Stimulated activated naive B cell treated with anti-CD40 and anti-IgM and Interleukin-4, amounts not matched to agents 10 μg/mL and 1 μg/mL and 100 μg/mL, for 72 hours (primary cell): ENCODE measurements around the gene AKAP4.

ENCODE experiments used
- ATAC-seq, 2 donors: fragments of 150-1000 bp; cut with Tn5 transposase; replicated peaks; 2 replicates each; pipeline ENCODE4 v1.10.0; 2021; ENCODE audit warnings: moderate library complexity in 1 of 2
- DNase-seq: peaks from one replicate; pipeline ENCODE4 v3.0.0; 2021
- H3K27ac Mint-ChIP-seq: one replicate; pipeline ENCODE4 v1.8.0; 2022; ENCODE audit warnings: mild to moderate bottlenecking, mixed read lengths
- H3K27me3 Mint-ChIP-seq, 2 donors: one replicate each; pipeline ENCODE4 v1.8.0; 2022; ENCODE audit warnings: mixed read lengths in 2 of 2
- H3K36me3 Mint-ChIP-seq, 2 donors: one replicate each; pipeline ENCODE4 v1.8.0; 2022; ENCODE audit warnings: mixed read lengths in 2 of 2, mild to moderate bottlenecking in 1 of 2
- H3K4me1 Mint-ChIP-seq, 2 donors: one replicate each; pipeline ENCODE4 v1.8.0; 2022; ENCODE audit warnings: mixed read lengths in 2 of 2, mild to moderate bottlenecking in 1 of 2
- H3K4me3 Mint-ChIP-seq, 2 donors: one replicate each; pipeline ENCODE4 v1.8.0; 2022; ENCODE audit warnings: mild to moderate bottlenecking in 2 of 2, mixed read lengths in 2 of 2, moderate library complexity in 1 of 2
- H3K9me3 Mint-ChIP-seq, 2 donors: one replicate each; pipeline ENCODE4 v1.8.0; 2022; ENCODE audit warnings: mixed read lengths in 2 of 2, mild to moderate bottlenecking in 1 of 2

The AKAP4 gene

GRCh38 chrX:50200907-50201306, at the start of gene AKAP4:
Gene AKAP4 (minus strand): TSS chrX:50201007. CDS start chrX:50200889, 118 bp downstream.
- no peaks in the 10 kb centered on the region for H3K36me3 Mint-ChIP-seq
- ATAC-seq (no peak), DNase-seq (no peak)
- H3K9me3 Mint-ChIP-seq = no peaks in the 10 kb centered on the region
- H3K4me3 Mint-ChIP-seq = no peak within 1 kb of the TSS
- peaks cover 0 to 31% of the 10 kb centered on the region in 2 donors for H3K27me3 Mint-ChIP-seq
- no peak within 1 kb of the TSS for H3K27ac Mint-ChIP-seq
- peaks cover 2 to 5% of the 10 kb centered on the region in 2 donors for H3K4me1 Mint-ChIP-seq

DNA sequence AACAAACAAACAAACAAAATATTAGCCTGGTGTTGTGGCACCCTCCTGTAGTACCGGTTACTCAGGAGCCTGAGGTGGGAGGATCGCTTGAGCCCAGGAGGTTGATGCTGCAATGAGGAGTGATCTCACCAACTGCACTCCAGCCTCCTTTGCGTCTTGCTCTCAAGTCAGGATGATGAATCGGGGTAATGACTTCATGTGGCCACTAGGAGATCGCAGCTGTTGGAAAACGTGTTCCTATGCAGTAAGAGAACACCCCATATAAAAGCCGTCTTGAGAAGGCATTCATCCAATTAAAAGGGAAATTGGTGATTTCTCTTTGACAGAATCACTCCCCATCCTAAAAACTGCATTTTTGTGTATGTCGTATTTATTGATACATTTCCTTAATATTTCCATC, 10.7 kb upstream of the AKAP4 start:
- H3K27me3 Mint-ChIP-seq = no peaks in the 10 kb centered on the region
- DNase-seq (no peak), ATAC-seq (no peak)
- no peaks in the 10 kb centered on the region for H3K36me3 Mint-ChIP-seq
- no peaks in the 10 kb centered on the region for H3K9me3 Mint-ChIP-seq
- no peak overlapping the region for H3K27ac Mint-ChIP-seq
- no peak overlapping the region for H3K4me3 Mint-ChIP-seq
- no peaks in the 10 kb centered on the region for H3K4me1 Mint-ChIP-seq

DNA sequence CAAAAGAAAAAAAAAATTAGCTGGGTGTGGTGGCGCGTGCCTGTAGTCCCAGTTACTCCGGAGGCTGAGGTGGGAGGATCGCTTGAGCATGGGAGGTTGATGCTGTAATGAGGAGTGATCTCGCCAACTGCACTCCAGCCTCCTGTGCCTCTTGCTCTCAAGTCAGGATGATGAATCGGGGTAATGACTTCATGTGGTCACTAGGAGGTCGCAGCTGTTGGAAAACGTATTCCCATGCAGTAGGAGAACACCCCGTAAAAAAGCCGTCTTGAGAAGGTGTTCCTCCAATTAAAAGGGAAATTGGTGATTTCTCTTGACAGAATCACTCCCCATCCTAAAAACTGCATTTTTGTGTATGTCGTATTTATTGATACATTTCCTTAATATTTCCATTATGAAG, 5.9 kb upstream of the AKAP4 start:
- no peak overlapping the region for H3K4me3 Mint-ChIP-seq
- H3K4me1 Mint-ChIP-seq = peaks cover 2 to 5% of the 10 kb centered on the region in 2 donors
- peaks cover 0 to 7% of the 10 kb centered on the region in 2 donors for H3K27me3 Mint-ChIP-seq
- DNase-seq = no peak
- no peak for ATAC-seq
- H3K27ac Mint-ChIP-seq = no peak overlapping the region
- no peaks in the 10 kb centered on the region for H3K36me3 Mint-ChIP-seq
- H3K9me3 Mint-ChIP-seq = no peaks in the 10 kb centered on the region

DNA sequence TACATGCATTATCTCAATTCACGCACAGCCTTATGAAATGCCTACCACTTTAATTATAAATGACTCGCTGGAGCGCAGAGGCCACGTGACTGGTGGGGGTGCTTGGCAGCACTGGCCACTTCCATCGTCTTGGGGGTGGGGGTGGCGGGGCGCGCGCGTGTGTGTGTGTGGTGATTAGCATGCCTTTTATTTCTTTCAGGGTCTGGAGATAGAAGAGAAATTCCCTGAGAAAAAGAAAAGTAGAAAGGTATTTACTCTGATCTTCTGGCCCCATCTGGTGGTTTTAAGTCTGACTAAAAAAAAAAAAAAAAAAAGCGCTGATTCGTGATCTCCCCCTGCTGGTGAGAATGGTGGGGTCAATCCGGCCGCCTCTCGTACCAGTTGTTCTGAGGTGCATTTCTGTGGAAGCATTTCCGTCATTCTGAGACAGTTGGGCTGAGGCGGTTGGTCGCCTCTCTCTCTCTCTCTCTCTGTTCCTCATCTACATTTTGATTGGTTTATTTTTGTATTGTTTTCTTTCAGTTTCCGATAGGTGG, 3.6 kb upstream of the AKAP4 start, which contains the start of gene CCNB3:
Gene CCNB3, plus strand, starts transcription at position 402 of the 536 bp plus-strand sequence. CDS start 80,399 bp downstream, outside the sequence.
- H3K4me1 Mint-ChIP-seq = peaks cover 2 to 5% of the 10 kb centered on the region in 2 donors
- DNase-seq (peak; percentile 65), ATAC-seq (peak; percentile 99)
- peak within 1 kb of the TSS; percentile 79 to 86 for H3K4me3 Mint-ChIP-seq
- H3K9me3 Mint-ChIP-seq = no peaks in the 10 kb centered on the region
- H3K27ac Mint-ChIP-seq = peak within 1 kb of the TSS; percentile 93
- H3K36me3 Mint-ChIP-seq = no peaks in the 10 kb centered on the region
- H3K27me3 Mint-ChIP-seq = peaks cover 0 to 11% of the 10 kb centered on the region in 2 donors

GRCh38 chrX:50202539-50202938, 1.7 kb upstream of the AKAP4 start:
- Mint-ChIP-seq H3K27ac (no peak overlapping the region), H3K9me3 (no peaks in the 10 kb centered on the region), H3K36me3 (no peaks in the 10 kb centered on the region), H3K4me3 (no peak overlapping the region), H3K4me1 (peaks cover 2 to 5% of the 10 kb centered on the region in 2 donors), H3K27me3 (peaks cover 0 to 21% of the 10 kb centered on the region in 2 donors)
- no peak for ATAC-seq
- no peak for DNase-seq

DNA sequence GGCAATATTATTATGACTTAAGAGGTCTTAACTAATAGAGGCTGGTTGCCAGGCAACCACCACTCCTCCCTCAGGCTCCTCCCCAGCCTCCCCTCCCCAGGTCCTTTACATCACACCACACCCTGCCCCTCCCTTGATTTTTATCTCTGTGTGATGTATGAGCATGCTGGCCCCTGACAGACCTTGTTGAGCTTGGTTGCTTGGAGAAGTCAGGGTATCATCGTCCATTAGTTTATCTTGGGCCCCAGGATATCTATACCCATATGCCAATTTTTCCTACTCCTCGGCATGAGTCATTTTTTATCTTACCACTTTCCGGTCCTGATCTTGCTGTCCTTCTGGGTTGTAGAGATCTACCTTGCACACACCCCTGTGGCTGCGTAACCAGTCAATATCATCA, 2.5 kb downstream of the AKAP4 start:
- Mint-ChIP-seq H3K36me3 (no peaks in the 10 kb centered on the region), H3K4me1 (peaks cover under 1 to 2% of the 10 kb centered on the region in 2 donors), H3K4me3 (no peak overlapping the region), H3K9me3 (no peaks in the 10 kb centered on the region), H3K27ac (no peak overlapping the region), H3K27me3 (peaks cover 0 to 36% of the 10 kb centered on the region in 2 donors)
- no peak for ATAC-seq
- no peak for DNase-seq

- no peak overlapping the region for H3K27ac Mint-ChIP-seq
- H3K27me3 Mint-ChIP-seq = peaks cover 0 to 11% of the 10 kb centered on the region in 2 donors
- no peak for ATAC-seq
- DNase-seq = no peak
- H3K4me1 Mint-ChIP-seq = no peaks in the 10 kb centered on the region
- no peaks in the 10 kb centered on the region for H3K36me3 Mint-ChIP-seq
- H3K9me3 Mint-ChIP-seq = no peaks in the 10 kb centered on the region
- H3K4me3 Mint-ChIP-seq = no peak overlapping the region
Measured at GRCh38 chrX:50188859-50189600, 11.8 kb downstream of the AKAP4 start.

GRCh38 chrX:50183891-50184290, 16.9 kb downstream of the AKAP4 start:
- ATAC-seq (no peak), DNase-seq (no peak)
- no peak overlapping the region for H3K27ac Mint-ChIP-seq
- H3K27me3 Mint-ChIP-seq = peaks cover 0 to 10% of the 10 kb centered on the region in 2 donors
- no peak overlapping the region for H3K4me3 Mint-ChIP-seq
- H3K4me1 Mint-ChIP-seq = no peaks in the 10 kb centered on the region
- H3K36me3 Mint-ChIP-seq = no peaks in the 10 kb centered on the region
- H3K9me3 Mint-ChIP-seq = no peaks in the 10 kb centered on the region

DNA sequence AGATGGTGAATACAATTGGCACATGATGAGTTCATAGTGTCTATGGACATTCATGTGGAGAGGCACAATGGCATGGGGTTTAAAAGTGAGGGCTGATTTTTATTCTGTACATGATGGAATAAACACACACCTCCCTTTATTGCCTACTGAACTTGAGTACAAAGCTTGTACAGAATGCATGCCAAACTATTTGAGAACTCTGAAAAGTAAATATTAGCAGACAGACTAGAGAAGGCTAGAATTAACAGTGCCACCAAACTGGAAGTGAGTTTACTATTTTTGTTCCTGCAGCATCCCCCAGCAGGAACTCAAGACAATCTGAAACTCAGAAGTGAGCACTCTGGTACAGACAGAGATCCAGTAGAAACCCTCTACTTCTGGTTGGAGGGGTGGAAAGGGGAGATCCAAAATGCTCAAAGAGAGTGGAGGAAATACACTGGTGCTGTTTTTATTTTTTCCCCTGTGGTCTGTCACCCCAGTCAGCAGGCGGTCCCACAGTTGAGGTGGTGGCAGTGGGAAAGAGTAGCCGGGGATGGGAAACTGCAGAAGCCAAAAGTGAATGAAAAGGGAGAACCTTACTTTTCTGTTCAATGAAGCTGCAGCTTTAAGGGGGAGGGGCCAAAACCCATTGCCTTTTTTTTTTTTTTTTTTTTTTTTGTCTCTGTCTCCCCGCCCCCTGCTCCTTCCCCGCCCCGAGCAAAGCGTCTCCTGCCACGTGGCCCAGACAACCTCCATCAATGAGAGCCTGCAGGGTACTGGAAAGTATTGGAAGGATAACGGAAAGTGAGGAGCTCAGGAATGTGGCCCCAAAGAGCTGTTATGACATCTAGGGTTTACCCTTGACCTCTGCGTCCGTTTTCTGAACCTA, 20.5 kb downstream of the AKAP4 start:
- no peak for DNase-seq
- no peaks in the 10 kb centered on the region for H3K36me3 Mint-ChIP-seq
- H3K27me3 Mint-ChIP-seq = peaks cover 0 to 5% of the 10 kb centered on the region in 2 donors
- H3K27ac Mint-ChIP-seq = no peak overlapping the region
- no peak overlapping the region for H3K4me3 Mint-ChIP-seq
- H3K9me3 Mint-ChIP-seq = no peaks in the 10 kb centered on the region
- H3K4me1 Mint-ChIP-seq = no peaks in the 10 kb centered on the region
- peak in 1 of 2 donors; percentile 18 for ATAC-seq

- Mint-ChIP-seq H3K36me3 (peaks cover 0 to 4% of the 10 kb centered on the region in 2 donors), H3K4me3 (no peak overlapping the region), H3K4me1 (peaks cover 3 to 5% of the 10 kb centered on the region in 2 donors), H3K9me3 (peaks cover 0 to 5% of the 10 kb centered on the region in 2 donors), H3K27me3 (peaks cover 0 to 4% of the 10 kb centered on the region in 2 donors), H3K27ac (no peak overlapping the region)
- ATAC-seq (no peak), DNase-seq (no peak)
Measured at GRCh38 chrX:50169717-50170116, 31.1 kb downstream of the AKAP4 start.

GRCh38 chrX:50168241-50168687, 32.5 kb downstream of the AKAP4 start:
- Mint-ChIP-seq H3K27ac (no peak overlapping the region), H3K4me1 (peaks cover 3 to 5% of the 10 kb centered on the region in 2 donors)
- ATAC-seq = peak; percentile 39 to 54

DNA sequence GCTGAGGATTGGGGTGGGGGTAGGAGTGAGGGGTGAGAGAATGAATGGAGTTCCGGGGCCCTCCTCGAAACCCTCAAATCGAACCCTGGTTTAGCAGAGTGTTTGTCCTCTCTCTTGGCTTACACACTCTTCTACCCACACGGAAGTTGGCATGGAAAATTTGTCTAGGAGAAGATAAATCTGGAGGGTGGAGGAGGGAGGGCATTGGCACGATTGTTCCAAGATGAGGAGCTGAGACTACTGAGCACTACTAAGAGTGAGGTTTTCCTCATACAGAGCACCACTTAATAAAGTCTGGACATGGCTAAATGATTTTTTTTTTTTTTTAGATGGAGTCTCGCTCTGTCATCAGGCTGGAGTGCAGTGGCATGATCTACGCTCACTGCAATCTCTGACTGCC, 33.4 kb downstream of the AKAP4 start:
- Mint-ChIP-seq H3K27me3 (peaks cover 0 to 4% of the 10 kb centered on the region in 2 donors), H3K4me1 (peaks cover 3 to 5% of the 10 kb centered on the region in 2 donors), H3K36me3 (no peaks in the 10 kb centered on the region), H3K27ac (no peak overlapping the region), H3K4me3 (no peak overlapping the region), H3K9me3 (no peaks in the 10 kb centered on the region)
- ATAC-seq = no peak
- DNase-seq = no peak

More at GRCh38 chrX:50168241-50168687, 32.5 kb downstream of the AKAP4 start:
- no peaks in the 10 kb centered on the region for H3K36me3 Mint-ChIP-seq
- no peaks in the 10 kb centered on the region for H3K9me3 Mint-ChIP-seq
- H3K4me3 Mint-ChIP-seq = peak overlapping the region in 1 of 2 donors; percentile 19
- no peak for DNase-seq
- H3K27me3 Mint-ChIP-seq = peaks cover 0 to 4% of the 10 kb centered on the region in 2 donors

- peaks cover 0 to 4% of the 10 kb centered on the region in 2 donors for H3K27me3 Mint-ChIP-seq
- peaks cover 3 to 5% of the 10 kb centered on the region in 2 donors for H3K4me1 Mint-ChIP-seq
- H3K36me3 Mint-ChIP-seq = no peaks in the 10 kb centered on the region
- H3K4me3 Mint-ChIP-seq = no peak overlapping the region
- no peaks in the 10 kb centered on the region for H3K9me3 Mint-ChIP-seq
- ATAC-seq = no peak
- no peak overlapping the region for H3K27ac Mint-ChIP-seq
- DNase-seq = no peak
Measured at GRCh38 chrX:50165727-50166126, 35.1 kb downstream of the AKAP4 start.

GRCh38 chrX:50161127-50161526, 39.7 kb downstream of the AKAP4 start:
- ATAC-seq = no peak
- H3K4me1 Mint-ChIP-seq = no peaks in the 10 kb centered on the region
- DNase-seq = no peak
- no peaks in the 10 kb centered on the region for H3K9me3 Mint-ChIP-seq
- no peak overlapping the region for H3K27ac Mint-ChIP-seq
- no peaks in the 10 kb centered on the region for H3K27me3 Mint-ChIP-seq
- H3K4me3 Mint-ChIP-seq = no peak overlapping the region
- H3K36me3 Mint-ChIP-seq = no peaks in the 10 kb centered on the region
